H9 (cell line): ENCODE results near the gene SPX. TPM values are rescaled to one million over a fixed set of nuclear protein-coding genes. Genes with fewer than 3 reads are reported as not detected.

Experiments
- DNase-seq: peaks from one replicate; pipeline ENCODE4 v3.0.0-alpha.2; 2017
- H2AFZ ChIP-seq: one replicate; pipeline ENCODE4 v1.6.1; 2013; ENCODE audit warnings: mild to moderate bottlenecking, low read length, control low read depth, moderate library complexity
- H2AK5ac ChIP-seq: 2 replicates; pipeline ENCODE4 v1.6.1; 2013; ENCODE audit warnings: low read length, control low read depth, mixed read lengths; ENCODE audit not compliant: insufficient read length
- H2BK120ac ChIP-seq: one replicate; pipeline ENCODE4 v1.6.1; 2013; ENCODE audit warnings: low read depth, mild to moderate bottlenecking, low read length, control low read depth, inconsistent platforms; ENCODE audit not compliant: poor library complexity, severe bottlenecking
- H2BK12ac ChIP-seq: 2 replicates; pipeline ENCODE4 v1.6.1; 2013; ENCODE audit warnings: low read length, control low read depth, mixed read lengths, low read depth; ENCODE audit not compliant: insufficient read length
- H2BK15ac ChIP-seq: 2 replicates; pipeline ENCODE4 v1.6.1; 2013; ENCODE audit warnings: low read depth, low read length, control low read depth
- H2BK20ac ChIP-seq: one replicate; pipeline ENCODE4 v1.6.1; 2013; ENCODE audit warnings: low read depth, mild to moderate bottlenecking, low read length, control low read depth, inconsistent platforms; ENCODE audit not compliant: poor library complexity, severe bottlenecking
- H2BK5ac ChIP-seq: 2 replicates; pipeline ENCODE4 v1.6.1; 2013; ENCODE audit warnings: low read length, control low read depth, mixed read lengths; ENCODE audit not compliant: insufficient read length
- H3K14ac ChIP-seq: 2 replicates; pipeline ENCODE4 v1.6.1; 2013; ENCODE audit warnings: low read length, control low read depth; ENCODE audit not compliant: insufficient read depth
- H3K18ac ChIP-seq: 2 replicates; pipeline ENCODE4 v1.6.1; 2013; ENCODE audit warnings: low read depth, mild to moderate bottlenecking, mixed read lengths, low read length, control low read depth; ENCODE audit not compliant: insufficient read length
- H3K23ac ChIP-seq: 2 replicates; pipeline ENCODE4 v1.6.1; 2013; ENCODE audit warnings: low read length, control low read depth, mixed read lengths, low read depth; ENCODE audit not compliant: insufficient read length
- H3K23me2 ChIP-seq: 2 replicates; pipeline ENCODE4 v1.6.1; 2013; ENCODE audit warnings: low read depth, mild to moderate bottlenecking, mixed read lengths, low read length, control low read depth; ENCODE audit not compliant: insufficient read length, poor library complexity, severe bottlenecking
- H3K27ac ChIP-seq: 2 replicates; pipeline ENCODE4 v1.5.1; 2013; ENCODE audit warnings: low read length, control low read depth, mixed read lengths, low read depth; ENCODE audit not compliant: insufficient read length
- H3K27me3 ChIP-seq: 2 replicates; pipeline ENCODE4 v1.6.1; 2013; ENCODE audit warnings: low read length, control low read depth, inconsistent platforms; ENCODE audit not compliant: insufficient read depth
- H3K4ac ChIP-seq: 2 replicates; pipeline ENCODE4 v1.6.1; 2013; ENCODE audit warnings: low read depth, mild to moderate bottlenecking, control low read depth, inconsistent platforms, low read length, moderate library complexity
- H3K4me1 ChIP-seq: 2 replicates; pipeline ENCODE4 v1.6.1; 2013; ENCODE audit warnings: low read length, control low read depth, inconsistent platforms; ENCODE audit not compliant: insufficient read depth
- H3K4me2 ChIP-seq: 2 replicates; pipeline ENCODE4 v1.6.1; 2013; ENCODE audit warnings: low read length, control low read depth, mixed read lengths; ENCODE audit not compliant: insufficient read length, insufficient read depth
- H3K56ac ChIP-seq: 2 replicates; pipeline ENCODE4 v1.6.1; 2013; ENCODE audit warnings: low read depth, mild to moderate bottlenecking, mixed read lengths, low read length, control low read depth; ENCODE audit not compliant: insufficient read length
- H3K79me1 ChIP-seq: 2 replicates; pipeline ENCODE4 v1.6.1; 2013; ENCODE audit warnings: low read depth, mild to moderate bottlenecking, moderate library complexity, low read length, control low read depth, inconsistent platforms; ENCODE audit not compliant: insufficient read depth, poor library complexity, severe bottlenecking
- H3K79me2 ChIP-seq: 2 replicates; pipeline ENCODE4 v1.6.1; 2013; ENCODE audit warnings: low read length, control low read depth, inconsistent platforms; ENCODE audit not compliant: insufficient read depth
- H3K9ac ChIP-seq: 2 replicates; pipeline ENCODE4 v1.6.1; 2013; ENCODE audit warnings: low read length, control low read depth, mixed read lengths; ENCODE audit not compliant: insufficient read length; ENCODE audit errors: extremely low read depth
- H3K9me3 ChIP-seq: one replicate; pipeline ENCODE4 v1.6.1; 2013; ENCODE audit warnings: low read depth, low read length, inconsistent platforms; ENCODE audit not compliant: control insufficient read depth
- H3T11ph ChIP-seq: one replicate; pipeline ENCODE4 v1.6.1; 2013; ENCODE audit warnings: mild to moderate bottlenecking, low read length, control low read depth, inconsistent platforms
- H4K20me1 ChIP-seq: one replicate; pipeline ENCODE4 v1.6.1; 2013; ENCODE audit not compliant: control insufficient read depth, insufficient read length, insufficient read depth
- H4K5ac ChIP-seq: 2 replicates; pipeline ENCODE4 v1.6.1; 2013; ENCODE audit warnings: low read depth, mild to moderate bottlenecking, mixed read lengths, low read length, control low read depth; ENCODE audit not compliant: insufficient read length
- H4K8ac ChIP-seq: replicated peaks from 2 replicates; pipeline ENCODE4 v1.6.1; 2013; ENCODE audit warnings: low read length, control low read depth, mixed read lengths, low read depth; ENCODE audit not compliant: insufficient read length
- H4K91ac ChIP-seq: 2 replicates; pipeline ENCODE4 v1.6.1; 2013; ENCODE audit warnings: low read depth, mild to moderate bottlenecking, moderate library complexity, mixed read lengths, low read length, control low read depth; ENCODE audit not compliant: insufficient read length
- H3K27ac Mint-ChIP-seq, 3 experiments: 2 replicates in 2 of 3; 3 replicates in 1 of 3; pipeline ENCODE4 v1.8.0; 2020 to 2021; ENCODE audit warnings: mixed read lengths in 3 of 3, mild to moderate bottlenecking in 1 of 3, moderate library complexity in 1 of 3
- H3K27me3 Mint-ChIP-seq: 2 replicates; pipeline ENCODE4 v1.8.0; 2021; ENCODE audit warnings: low read depth, mild to moderate bottlenecking, moderate library complexity, mixed read lengths
- H3K36me3 Mint-ChIP-seq, 3 experiments: 2 replicates in 2 of 3; 3 replicates in 1 of 3; pipeline ENCODE4 v1.8.0; 2020 to 2021; ENCODE audit warnings: low read depth in 3 of 3, mixed read lengths in 3 of 3; ENCODE audit not compliant: insufficient read depth in 1 of 3
- H3K4me1 Mint-ChIP-seq, 2 experiments: 2 replicates each; pipeline ENCODE4 v1.8.0; 2020; ENCODE audit warnings: mixed read lengths in 2 of 2
- H3K4me3 Mint-ChIP-seq, 2 experiments: 2 replicates in 1 of 2; 3 replicates in 1 of 2; pipeline ENCODE4 v1.8.0; 2020 to 2021; ENCODE audit warnings: mild to moderate bottlenecking in 2 of 2, mixed read lengths in 2 of 2, moderate library complexity in 1 of 2
- H3K9me3 Mint-ChIP-seq, 2 experiments: 2 replicates in 1 of 2; 3 replicates in 1 of 2; pipeline ENCODE4 v1.8.0; 2020; ENCODE audit warnings: mild to moderate bottlenecking in 2 of 2, mixed read lengths in 2 of 2, moderate library complexity in 1 of 2
- CTCF ChIP-seq: fragments of 200-600 bp; sonication (generic); conservative IDR thresholded peaks from 3 replicates; pipeline ENCODE4 v1.8.0; 2021; ENCODE audit warnings: antibody characterized with exemption, mild to moderate bottlenecking
- WGBS: extraction: QIAGEN DNeasy Blood & Tissue Kit; methylation state at CpG from one replicate; pipeline ENCODE4 v1.1.7; 2013; ENCODE audit warnings: missing lambda C conversion rate, low lambda C conversion rate, mixed read lengths; ENCODE audit not compliant: insufficient read length; ENCODE audit errors: extremely low coverage; 5-methylcytosine and 5-hydroxymethylcytosine counted together
- total RNA-seq: library from RNA; stranded (reverse); gene quantifications from 2 replicates; pipeline ENCODE4 v1.2.1, GENCODE V29; 2021

SPX gene
- total RNA-seq, 1 experiment from 2014 or later = 0.35 TPM

GRCh38 chr12:21576431-21576830 is 50.3 kb downstream of the SPX start:
- Histone ChIP-seq H3K23me2 (no peaks in the 10 kb centered on the region), H2AK5ac (no peak overlapping the region), H3K9ac (no peak overlapping the region), H2BK120ac (no peak overlapping the region), H3K4me1 (no peaks in the 10 kb centered on the region), H4K20me1 (no peaks in the 10 kb centered on the region), H3K23ac (no peak overlapping the region), H3K27me3 (no peaks in the 10 kb centered on the region), H2BK5ac (no peak overlapping the region), H3K4me2 (no peak overlapping the region), H2BK15ac (no peak overlapping the region), H2BK20ac (no peak overlapping the region), H3K4ac (no peak overlapping the region), H3K79me2 (no peaks in the 10 kb centered on the region), H3K27ac (no peak overlapping the region), H3K79me1 (no peaks in the 10 kb centered on the region), H3K9me3 (no peaks in the 10 kb centered on the region), H2BK12ac (no peak overlapping the region), H3K18ac (no peak overlapping the region), H3K56ac (no peak overlapping the region), H4K91ac (no peak overlapping the region), H4K5ac (no peak overlapping the region), H3T11ph (no peak overlapping the region), H2AFZ (no peak overlapping the region), H4K8ac (no peak overlapping the region), H3K14ac (no peak overlapping the region)
- H3K4me1 Mint-ChIP-seq = peaks cover 0 to 4% of the 10 kb centered on the region in 2 experiments; a peak in 2 of 4 replicates
- H3K27me3 Mint-ChIP-seq = no peaks in the 10 kb centered on the region
- WGBS = no CpG with 5 or more reads among the region's 2 CpGs
- H3K9me3 Mint-ChIP-seq = no peaks in the 10 kb centered on the region
- H3K36me3 Mint-ChIP-seq = no peaks in the 10 kb centered on the region
- no peak for DNase-seq
- H3K4me3 Mint-ChIP-seq = no peak overlapping the region
- no peak overlapping the region for H3K27ac Mint-ChIP-seq
- TF ChIP-seq CTCF = no peak
